CD4-positive, alpha-beta T cell treated with Interleukin-12 subunit alpha and Interleukin-12 subunit beta, for 1 hour (primary cell): ENCODE results near the gene DENND6A.
"Not testable (repeated sequence)": the region's sequence is repeated elsewhere in the genome, so short reads cannot be mapped to it uniquely, and the experiment has no call there.

ENCODE experiments used
- DNase-seq: peaks from one replicate; pipeline ENCODE4 v3.0.0-alpha.2; 2020

DENND6A gene, protein sequence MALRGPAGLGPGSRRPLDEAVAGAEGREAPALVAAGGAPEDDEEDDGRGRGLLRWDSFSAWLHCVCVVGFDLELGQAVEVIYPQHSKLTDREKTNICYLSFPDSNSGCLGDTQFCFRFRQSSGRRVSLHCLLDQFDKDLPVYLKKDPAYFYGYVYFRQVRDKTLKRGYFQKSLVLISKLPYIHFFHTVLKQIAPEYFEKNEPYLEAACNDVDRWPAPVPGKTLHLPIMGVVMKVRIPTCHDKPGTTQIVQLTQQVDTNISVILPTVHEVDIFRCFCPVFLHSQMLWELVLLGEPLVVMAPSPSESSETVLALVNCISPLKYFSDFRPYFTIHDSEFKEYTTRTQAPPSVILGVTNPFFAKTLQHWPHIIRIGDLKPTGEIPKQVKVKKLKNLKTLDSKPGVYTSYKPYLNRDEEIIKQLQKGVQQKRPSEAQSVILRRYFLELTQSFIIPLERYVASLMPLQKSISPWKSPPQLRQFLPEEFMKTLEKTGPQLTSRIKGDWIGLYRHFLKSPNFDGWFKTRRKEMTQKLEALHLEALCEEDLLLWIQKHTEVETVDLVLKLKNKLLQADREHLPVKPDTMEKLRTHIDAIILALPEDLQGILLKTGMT

DNA sequence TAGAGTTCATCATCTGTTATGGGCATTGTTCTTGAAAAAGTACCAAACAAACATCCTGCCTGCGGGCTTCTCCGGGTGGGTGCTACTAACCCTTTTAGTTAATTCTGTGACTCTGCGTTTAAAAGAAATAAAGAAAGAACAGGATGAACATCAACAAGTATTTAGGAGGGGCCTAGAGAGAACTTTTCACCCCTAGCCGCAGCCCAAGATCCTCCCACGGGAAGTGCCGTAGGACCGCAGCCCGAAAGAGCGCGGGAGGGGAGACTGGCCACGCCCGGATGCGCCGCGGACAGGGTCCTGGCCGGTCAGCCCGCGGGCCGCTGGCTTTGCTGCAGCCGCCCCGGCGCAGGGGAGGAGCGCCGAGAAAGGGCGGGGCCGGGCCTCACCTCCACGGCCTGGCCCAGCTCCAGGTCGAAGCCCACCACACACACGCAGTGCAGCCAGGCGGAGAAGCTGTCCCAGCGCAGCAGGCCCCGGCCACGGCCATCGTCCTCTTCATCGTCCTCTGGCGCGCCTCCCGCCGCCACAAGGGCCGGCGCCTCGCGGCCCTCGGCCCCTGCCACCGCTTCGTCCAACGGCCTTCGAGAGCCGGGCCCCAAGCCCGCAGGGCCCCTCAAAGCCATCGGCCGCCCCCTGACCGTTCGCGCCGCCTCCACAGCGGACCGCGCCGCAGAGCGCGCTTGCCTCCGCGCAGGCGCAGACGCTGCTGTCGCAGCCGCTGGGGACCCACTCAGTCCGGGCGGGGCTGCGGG lies at the start of gene DENND6A:
Gene DENND6A, minus strand, starts transcription at position 682 of the 752 bp plus-strand sequence. Its CDS starts 59 bp downstream, at position 623.
- DNase-seq: peak; percentile 96

DNA sequence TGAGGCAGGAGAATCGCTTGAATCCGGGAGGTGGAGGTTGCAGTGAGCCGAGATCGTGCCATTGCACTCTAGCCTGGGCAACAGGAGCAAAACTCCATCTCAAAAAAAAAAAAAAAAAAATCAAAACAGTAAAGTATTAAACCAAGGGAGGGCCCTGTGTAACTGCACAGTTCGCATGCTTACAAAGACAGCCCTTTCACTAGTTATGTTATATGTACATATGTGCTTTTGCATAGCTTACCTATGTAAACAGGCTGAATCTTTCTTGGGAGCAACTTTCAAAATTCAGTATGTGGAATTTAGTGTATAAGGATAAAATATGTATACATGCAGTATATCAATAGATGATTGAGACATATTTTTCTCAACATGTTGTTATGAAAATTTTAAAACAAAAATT lies 47.1 kb upstream of the DENND6A start:
- DNase-seq: no peak

DNA sequence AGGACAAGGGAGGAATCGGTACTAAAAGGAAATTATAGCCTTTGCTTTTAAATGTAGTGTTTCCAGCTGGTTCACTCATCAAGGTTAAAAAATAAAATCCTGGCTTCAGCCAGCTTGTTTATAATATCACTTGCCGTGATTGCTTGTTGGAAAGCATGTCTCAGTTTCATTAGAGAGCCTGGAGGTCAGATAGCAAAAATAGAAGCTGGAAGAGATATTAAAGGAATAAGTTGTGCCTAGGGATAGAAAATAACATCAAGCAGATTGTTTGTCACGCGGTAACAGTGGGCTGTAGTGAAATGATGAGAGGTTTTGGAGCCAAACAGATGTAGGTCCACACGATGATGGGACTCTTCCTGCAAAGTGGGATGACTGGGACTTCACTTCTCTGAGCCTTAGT lies 45.5 kb upstream of the DENND6A start:
- DNase-seq: no peak

DNA sequence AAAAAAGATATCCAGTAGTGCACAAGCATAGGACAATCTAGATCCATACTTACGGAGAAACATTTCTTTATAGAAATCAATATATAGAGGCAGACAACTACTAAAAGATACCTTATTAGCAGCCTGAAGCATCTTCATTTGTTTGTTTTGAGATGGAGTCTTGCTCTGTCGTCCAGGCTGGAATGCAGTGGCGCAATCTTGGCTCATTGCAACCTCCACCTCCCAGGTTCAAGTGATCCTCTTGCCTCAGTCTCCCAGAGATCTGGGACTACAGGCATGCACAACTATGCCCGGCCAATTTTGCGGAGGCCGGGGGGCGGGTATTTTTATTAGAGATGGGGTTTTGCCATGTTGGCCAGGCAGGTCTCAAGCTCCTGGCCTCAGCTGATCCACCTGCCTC lies 45.0 kb upstream of the DENND6A start:
- DNase-seq: no peak

DNA sequence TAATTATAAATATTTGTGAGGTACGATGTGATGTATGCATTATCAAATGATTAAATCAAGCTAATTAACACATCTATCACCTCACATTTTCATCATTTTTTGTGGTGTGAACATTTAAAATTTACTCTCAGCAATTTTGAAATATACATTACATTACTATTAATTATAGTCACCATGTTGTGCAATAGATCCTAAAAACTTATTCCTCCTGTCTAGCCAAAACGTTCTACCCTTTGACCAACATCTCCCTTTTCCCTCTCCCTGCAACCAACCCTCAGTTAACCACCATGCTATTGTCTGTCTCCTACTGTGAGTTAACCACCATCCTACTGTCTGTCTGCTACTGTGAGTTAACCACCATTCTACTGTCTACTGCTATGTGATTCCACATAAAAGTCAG lies 42.5 kb upstream of the DENND6A start:
- DNase-seq: no peak

DNA sequence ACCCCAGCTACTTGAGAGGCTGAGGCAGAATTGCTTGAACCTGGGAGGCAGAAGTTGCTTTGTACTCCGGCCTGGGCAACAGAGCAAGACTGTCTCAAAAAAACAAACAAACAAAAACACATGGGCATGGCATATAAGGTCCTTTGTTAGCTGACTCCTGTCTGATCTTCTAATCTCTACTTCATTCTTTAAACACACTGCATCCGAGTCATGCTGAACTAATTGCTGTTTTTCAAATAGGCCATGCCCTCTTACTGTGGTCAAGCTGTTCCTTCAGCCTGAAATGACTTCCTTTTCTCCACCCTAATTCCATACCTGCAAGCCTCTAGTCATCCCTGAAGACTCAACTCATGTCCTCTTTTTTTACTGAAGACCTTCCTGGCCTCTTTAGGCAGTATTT lies 40.9 kb upstream of the DENND6A start:
- no peak for DNase-seq

DNA sequence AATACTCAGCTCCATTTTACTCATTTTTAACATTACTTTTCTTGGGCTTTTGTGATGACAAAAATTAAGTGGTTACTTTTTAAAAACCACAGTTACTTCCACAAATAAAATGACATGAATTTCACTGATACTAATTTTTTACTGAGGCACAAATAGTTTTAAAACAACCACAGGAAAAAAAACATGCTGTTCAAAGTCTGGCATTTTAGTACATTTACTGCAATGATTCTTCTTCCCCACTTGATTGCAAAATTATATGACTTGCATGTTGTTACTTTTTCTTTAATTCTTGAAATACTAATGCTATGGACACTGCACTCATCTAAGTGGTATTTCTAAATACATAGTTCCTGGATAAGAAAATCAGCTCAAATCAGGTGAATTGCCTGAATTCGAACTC lies 38.4 kb upstream of the DENND6A start:
- DNase-seq: no peak

DNA sequence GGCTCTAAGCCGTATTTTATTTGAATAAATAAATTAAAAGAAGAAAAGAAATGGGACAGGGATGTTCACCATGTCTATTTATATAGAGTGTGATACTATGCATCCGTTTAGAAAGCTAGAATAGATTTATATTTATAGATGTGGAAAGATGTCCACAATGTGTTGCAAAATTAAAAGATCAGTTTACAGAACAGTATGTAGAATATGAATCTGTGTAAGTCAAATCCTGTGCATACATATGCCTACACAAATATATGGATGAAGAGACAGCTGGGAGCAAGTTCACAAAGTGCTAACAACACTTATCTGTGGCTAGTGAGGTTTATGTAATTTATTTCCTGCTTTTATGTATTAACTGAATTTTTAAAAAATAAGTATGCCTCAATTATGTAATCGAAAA lies 37.8 kb upstream of the DENND6A start:
- DNase-seq: no peak

DNA sequence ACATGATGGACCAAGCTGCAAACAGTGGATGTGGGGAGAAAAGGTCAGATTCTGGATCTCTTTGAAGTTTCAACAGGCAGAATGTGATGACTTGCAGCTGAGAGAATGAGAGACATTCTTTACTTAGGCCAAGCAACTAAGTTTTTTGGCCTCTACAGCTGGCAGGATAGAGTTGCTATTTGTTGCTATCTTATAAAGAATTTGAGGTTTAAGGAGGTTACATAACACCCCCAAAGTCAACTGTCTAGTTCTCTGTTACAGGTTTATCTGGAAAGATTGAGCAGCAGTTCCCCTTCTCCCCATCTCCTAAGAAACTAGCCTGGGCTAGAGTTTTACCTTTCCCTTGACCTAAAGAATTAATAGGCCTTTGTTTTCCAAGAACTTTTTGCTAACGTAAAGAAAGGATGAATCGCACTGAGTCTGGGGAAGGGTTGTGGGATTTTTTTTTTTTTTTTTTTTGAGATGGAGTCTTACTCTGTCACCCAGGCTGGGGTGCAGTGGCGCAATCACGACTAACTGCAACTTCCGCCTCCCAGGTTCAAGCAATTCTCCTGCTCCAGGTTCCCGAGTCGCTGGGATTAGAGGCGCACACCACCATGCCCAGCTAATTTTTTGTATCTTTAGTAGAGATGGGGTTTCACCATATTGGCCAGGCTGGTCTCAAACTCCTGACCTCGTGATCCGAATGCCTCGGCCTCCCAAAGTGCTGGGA lies 36.6 kb upstream of the DENND6A start:
- no peak for DNase-seq

DNA sequence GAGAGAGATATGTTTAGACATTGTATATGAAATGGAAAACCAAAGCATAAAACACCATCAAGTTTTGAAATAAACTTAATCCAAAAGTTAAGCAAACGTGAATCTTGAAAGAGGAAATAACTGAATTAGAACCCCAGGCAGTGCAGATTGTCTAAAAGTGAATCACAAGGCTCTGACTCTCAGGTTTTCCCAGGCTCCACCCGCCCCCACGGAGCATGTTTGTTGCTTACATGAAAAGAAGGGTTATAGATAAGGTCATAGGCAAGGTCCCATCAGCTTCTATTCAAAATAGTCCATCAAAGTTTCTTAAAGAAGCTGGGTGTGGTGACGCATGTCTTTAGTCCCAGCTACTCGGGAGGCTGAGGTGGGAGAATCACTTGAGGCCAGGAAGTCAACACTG lies 34.2 kb upstream of the DENND6A start:
- no peak for DNase-seq

DNA sequence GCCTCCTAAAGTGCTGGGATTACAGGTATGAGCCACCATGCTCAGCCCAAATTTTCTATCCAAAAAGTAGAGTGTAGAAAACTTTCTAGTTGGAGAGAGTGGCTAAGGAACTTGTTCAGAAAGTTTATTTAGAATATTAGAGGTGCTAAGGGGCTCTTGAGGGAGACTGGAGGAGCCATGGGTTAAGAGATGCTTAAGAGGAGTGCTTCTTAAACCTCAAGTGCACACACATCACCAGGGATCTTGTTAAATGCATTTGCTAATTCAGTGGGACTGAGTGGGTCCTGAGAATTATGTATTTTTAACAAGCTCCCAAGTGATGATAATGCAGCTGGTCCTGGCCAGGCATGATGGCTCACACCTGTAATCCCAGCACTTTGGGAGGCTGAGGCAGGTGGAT lies 33.5 kb upstream of the DENND6A start:
- DNase-seq: no peak

DNA sequence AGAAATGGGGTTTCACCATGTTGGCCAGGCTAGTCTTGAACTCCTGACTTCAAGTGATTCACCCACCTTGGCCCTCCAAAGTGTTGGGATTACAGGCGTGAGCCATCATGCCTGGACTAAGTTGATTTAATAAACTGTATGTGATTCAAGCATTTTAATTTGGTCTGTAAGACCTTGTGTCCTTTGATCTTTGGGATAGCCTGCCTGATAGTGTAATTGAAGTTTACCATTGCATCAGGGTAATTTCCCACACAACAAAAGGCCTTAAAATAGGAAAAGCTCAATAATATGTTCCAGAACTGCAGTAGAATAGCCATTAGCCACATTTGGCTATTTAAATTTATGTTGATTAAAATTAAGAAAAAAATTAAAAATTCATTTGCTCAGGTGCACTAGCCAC lies 25.2 kb upstream of the DENND6A start:
- no peak for DNase-seq

DNA sequence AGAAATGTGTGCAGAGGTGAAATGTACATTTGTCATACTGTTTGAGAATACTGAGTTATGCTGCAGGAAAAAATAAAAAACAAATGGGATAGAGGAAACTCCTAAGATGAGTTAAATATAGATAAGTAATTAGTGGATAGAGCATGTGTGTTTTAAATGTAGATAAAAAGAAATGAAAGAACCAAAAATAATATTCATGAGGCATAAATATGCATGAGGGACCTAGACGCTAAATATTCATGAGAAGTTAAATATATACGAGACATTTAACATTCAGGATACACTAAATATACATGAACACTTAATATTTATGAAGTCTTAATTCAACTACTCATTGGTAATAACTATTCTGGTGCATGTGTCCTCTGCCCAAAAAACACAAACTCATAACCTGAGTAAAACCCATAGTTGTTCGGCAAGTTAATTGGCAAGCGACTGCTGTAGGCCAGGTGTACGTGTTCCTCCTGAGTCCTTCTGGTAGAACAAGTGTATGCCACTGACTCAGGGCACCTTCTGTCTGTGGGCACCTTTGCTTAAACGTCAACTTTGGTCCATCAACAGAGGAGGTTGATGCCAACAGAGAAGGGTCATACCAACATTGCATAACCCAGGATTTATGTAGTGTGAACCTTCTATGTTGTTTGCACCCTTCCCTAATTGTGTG lies 24.5 kb upstream of the DENND6A start:
- no peak for DNase-seq

DNA sequence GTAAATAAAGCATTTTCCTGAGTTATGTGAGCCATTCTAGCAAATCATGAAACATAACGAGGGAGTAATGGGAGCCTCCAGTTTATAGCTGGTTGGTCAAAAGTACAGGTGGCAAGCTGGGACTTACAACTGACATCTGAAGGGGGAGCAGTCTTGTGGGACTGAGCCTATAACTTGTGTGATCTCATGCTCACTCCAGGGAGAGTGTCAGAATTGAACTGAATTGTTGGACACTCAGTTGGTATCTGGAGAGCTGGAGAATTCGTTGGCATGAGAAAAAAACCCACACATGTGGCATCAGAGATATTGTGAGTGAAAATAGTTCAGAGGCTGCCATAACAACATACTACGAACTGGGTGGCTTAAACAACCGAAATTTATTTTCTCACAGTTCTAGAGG lies 22.8 kb upstream of the DENND6A start:
- DNase-seq: no peak

DNA sequence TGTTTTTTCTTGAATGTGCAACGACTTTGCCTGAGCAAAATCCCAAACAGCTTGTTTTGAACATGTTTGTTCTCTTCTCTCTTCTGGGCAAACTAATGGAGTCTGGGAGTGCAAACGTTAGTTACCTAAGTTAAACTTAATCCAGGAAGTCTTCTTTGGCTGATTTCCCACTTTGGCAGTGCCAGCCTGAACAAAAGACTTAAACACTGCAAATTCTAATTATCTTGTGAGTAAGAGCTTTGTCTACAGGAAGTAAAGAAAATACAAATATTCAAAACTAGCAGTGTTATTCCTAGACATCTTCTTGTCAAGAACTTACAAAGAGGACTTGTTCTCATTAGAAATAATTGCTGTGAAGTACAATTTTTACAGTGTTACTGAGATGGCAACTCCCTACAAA lies 16.7 kb upstream of the DENND6A start:
- no peak for DNase-seq

DNA sequence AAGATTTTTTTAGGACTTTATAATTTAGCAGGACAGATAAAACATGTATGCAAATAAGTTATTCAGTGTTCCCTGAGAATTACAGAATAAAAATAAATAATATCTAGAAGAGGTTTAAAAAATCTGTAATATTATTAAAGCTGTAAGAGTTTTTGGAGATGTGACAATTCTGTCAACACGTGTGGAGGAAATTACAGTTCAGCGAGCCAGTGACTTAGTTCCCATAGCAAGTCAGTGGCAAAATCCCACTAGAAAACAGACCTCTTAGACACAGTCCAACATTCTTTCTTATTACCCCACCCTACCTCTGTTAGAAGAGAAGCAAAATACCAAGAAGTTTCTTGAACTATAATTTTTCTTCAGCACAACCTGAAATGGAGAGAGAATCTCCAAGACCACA lies 16.2 kb upstream of the DENND6A start:
- no peak for DNase-seq

DNA sequence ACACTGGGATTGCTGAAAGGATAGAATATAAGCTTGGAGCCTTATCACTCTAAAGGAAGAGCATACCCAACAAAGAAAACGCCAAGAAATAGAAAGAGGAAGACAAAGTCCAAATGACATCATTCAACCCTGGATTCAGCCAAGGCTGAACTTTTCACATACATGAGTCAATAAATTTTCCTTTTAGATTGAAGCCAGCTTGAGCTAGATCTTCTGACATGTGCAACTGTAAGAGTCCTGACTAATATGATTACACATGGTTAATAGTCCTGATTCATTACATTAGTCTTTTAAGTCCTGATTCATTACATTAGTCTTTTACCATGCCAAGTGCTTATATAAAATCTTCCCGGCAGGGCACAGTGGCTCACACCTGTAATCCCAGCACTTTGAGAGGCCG lies 13.6 kb upstream of the DENND6A start:
- DNase-seq: no peak

DNA sequence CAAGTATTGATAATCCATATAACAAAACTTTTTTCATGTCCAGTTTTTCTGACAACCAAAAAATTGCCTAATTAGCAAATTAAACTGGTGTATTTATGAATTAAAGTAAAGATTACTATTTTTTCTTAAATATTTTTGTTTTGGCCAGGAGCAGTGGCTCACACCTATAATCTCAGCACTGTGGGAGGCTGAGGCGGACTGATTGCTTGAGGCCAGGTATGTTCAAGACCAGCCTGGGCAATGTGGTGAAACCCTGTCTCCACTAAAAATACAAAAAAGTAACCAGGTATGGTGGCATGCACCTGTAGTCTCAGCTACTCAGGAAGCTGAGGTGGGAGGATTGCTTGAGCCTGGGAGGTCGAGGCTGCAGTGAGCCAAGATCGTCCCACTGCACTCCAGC lies 12.5 kb upstream of the DENND6A start:
- DNase-seq: not testable (repeated sequence)

DNA sequence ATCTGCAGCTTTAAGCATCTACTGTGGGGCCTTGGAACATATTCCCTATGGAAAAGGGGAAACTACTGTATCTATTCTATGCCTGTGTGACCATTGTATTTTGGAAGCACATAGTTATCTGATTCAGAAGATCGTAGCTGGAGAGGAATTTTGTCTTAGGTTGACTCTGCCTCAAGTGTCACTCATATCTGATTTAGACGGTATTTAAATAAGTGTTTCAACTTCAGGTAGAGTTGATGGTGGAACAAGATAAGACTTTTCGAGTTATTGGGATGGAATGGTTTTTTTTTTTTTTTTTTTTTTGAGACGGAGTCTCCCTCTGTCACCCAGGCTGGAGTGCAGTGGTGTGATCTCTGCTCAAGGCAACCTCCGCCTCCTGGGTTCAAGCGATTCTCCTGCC lies 8.9 kb upstream of the DENND6A start:
- DNase-seq: no peak

DNA sequence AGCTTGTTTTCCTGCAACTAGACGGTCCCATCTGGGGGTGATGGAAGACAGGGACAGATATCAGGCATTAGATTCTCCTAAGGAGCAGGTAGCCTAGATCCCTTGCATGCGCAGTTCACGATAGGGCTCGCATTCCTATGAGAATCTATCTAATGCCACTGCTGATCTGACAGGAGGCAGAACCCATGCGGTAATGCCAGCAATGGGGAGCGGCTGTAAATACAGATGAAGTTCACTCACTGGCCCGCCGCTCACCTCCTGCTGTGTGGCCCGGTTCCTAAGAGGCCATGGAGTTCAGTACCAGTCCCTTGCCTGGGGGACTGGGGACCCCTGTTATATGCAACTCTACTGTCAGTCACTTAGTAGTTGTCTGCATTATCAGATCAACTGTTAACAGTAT lies 7.9 kb upstream of the DENND6A start:
- no peak for DNase-seq

DNA sequence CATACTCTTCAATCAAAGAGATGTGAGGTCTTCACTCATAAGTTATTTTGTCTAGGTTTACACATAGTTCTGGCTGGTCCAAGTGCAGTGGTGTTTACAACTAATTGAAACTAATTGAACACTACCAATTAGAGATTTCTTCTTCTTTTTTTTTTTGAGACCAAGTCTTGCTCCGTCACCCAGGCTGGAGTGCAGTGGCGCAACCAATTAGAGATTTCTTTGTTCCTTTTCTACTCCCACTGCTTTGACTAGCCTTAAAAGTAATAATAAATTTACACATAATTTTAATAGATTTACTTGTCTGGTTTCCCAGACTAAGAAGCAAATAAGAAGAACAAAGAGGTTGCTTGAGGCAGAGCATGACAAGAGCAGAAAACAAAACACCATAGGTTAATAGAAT lies 6.7 kb upstream of the DENND6A start:
- no peak for DNase-seq

DNA sequence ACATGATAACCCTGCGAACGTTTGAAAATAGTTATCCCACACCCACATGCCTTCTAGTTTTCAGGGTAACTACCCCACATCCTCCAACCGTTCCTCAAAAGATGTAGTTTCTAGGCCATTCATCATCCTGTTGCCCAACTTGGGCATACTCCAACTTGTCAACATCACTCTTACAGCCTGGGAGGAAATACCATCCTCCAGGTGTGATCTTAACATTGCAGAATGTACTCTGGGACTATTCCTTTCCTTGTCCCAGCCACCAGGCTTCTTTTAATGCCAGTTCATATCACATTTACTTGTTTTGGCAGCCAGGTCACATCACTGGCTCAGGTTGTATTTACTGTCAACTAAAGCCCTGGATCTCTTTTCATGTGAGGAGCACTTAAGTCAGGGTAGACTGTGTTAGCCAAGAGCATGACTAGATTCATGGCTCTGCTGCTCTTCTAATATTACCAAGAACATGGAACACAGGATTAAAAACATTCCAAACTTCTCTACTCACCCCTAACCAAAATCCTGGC lies 4.0 kb upstream of the DENND6A start:
- no peak for DNase-seq

DNA sequence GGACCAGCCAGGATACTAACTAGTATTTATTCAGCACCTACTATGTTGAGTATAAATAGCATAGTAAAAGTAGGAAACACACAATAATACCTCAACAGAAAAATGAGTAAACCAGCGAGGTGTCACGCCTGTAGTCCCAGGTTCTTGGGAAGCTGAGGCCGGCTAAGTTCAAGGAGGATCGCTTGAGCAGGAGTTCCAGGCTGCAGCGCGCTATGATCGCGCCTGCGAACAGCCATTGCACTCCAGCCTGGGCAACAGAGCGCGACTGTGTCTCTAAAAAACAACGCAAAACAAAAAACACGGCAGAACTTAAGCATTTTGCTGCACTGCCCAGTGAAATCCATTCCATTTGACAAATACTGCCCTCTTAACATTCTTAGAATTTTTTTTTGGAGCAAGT lies 1.3 kb upstream of the DENND6A start:
- no peak for DNase-seq
